ENCODE data around the gene PHACTR1.
A peak's percentile ranks its signal among the peaks of the same experiment; 100 is the strongest.

Gene PHACTR1

GRCh38 chr6:12865117-12865516, 148.6 kb downstream of the PHACTR1 start:
- no peak for DNase-seq

GRCh38 chr6:12865671-12866181, 149.2 kb downstream of the PHACTR1 start:
- no peak for DNase-seq

- no peak for DNase-seq
Measured at GRCh38 chr6:12866422-12867029, 150.0 kb downstream of the PHACTR1 start.

GRCh38 chr6:12869816-12870432, 153.4 kb downstream of the PHACTR1 start:
- peak; percentile 34 for DNase-seq

- no peak for DNase-seq
Measured at GRCh38 chr6:12873691-12874090, 157.1 kb downstream of the PHACTR1 start.

GRCh38 chr6:12875051-12875450, 158.5 kb downstream of the PHACTR1 start:
- no peak for DNase-seq

- DNase-seq, result no peak
Measured at GRCh38 chr6:12878741-12879140, 162.2 kb downstream of the PHACTR1 start.

GRCh38 chr6:12882761-12883290, 166.3 kb downstream of the PHACTR1 start:
- no peak for DNase-seq

- no peak for DNase-seq
Measured at GRCh38 chr6:12884983-12885382, 168.4 kb downstream of the PHACTR1 start.

GRCh38 chr6:12886961-12887775, 170.6 kb downstream of the PHACTR1 start:
- no peak for DNase-seq

- no peak for DNase-seq
Measured at GRCh38 chr6:12890171-12890790, 173.7 kb downstream of the PHACTR1 start.

- DNase-seq, result no peak
Measured at GRCh38 chr6:12891595-12891994, 175.0 kb downstream of the PHACTR1 start.

- no peak for DNase-seq
Measured at GRCh38 chr6:12892151-12892550, 175.6 kb downstream of the PHACTR1 start.

- DNase-seq, result no peak
Measured at GRCh38 chr6:12893036-12893435, 176.5 kb downstream of the PHACTR1 start.

GRCh38 chr6:12895721-12896120, 179.2 kb downstream of the PHACTR1 start:
- DNase-seq, result no peak

GRCh38 chr6:12896208-12896733, 179.7 kb downstream of the PHACTR1 start:
- no peak for DNase-seq

GRCh38 chr6:12898603-12899002, 182.0 kb downstream of the PHACTR1 start:
- DNase-seq, result no peak

- no peak for DNase-seq
Measured at GRCh38 chr6:12899046-12899833, 182.7 kb downstream of the PHACTR1 start.

GRCh38 chr6:12903246-12903645, 186.7 kb downstream of the PHACTR1 start:
- DNase-seq, result no peak

- no peak for DNase-seq
Measured at GRCh38 chr6:12909833-12910232, 193.3 kb downstream of the PHACTR1 start.

GRCh38 chr6:12911427-12911826, 194.9 kb downstream of the PHACTR1 start:
- peak; percentile 50 for DNase-seq

- no peak for DNase-seq
Measured at GRCh38 chr6:12913201-12913600, 196.6 kb downstream of the PHACTR1 start.

Data from NCI-H2029 treated with DMSO at 0.1 percent for 48 hours (cell line).